SW480 (cell line): ENCODE measurements around the gene ZBTB45.

Source experiments
- DNase-seq: peaks from one replicate; pipeline ENCODE4 v3.0.0-alpha.2; 2016; ENCODE audit warnings: low spot score

The ZBTB45 gene

GRCh38 chr19:58519355-58520256 is at the start of gene ZBTB45:
TSS of gene ZBTB45 (minus strand) at chr19:58519810. CDS start at chr19:58517673, 2,137 bp downstream.
- peak; percentile 99 for DNase-seq

GRCh38 chr19:58568453-58569130 is 49.0 kb upstream of the ZBTB45 start:
- DNase-seq: no peak

- no peak for DNase-seq
Observed at GRCh38 chr19:58566989-58567388, 47.4 kb upstream of the ZBTB45 start.

DNA sequence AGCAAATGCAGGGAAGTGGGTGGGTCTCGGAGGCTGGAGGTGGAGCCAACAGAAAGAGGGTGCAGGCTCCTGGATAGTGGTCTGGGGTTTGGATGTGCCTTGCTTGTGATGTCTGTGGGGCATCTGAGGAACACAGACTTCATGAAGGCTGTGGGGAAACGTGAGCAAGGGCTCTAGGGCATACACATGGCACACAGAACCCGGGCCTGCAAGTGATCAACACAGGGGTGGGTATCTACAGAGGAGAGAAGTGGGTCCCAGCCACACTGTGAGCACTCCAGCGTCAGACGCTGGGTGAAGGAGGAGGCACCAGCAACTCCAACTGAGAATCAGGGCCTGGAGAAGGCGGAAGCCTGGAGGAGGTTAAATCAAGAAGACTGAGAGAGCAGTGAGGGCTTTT is 44.2 kb upstream of the ZBTB45 start:
- DNase-seq: no peak

GRCh38 chr19:58563034-58563573 is 43.5 kb upstream of the ZBTB45 start:
- no peak for DNase-seq

GRCh38 chr19:58562122-58563033 is 42.8 kb upstream of the ZBTB45 start:
- no peak for DNase-seq

DNA sequence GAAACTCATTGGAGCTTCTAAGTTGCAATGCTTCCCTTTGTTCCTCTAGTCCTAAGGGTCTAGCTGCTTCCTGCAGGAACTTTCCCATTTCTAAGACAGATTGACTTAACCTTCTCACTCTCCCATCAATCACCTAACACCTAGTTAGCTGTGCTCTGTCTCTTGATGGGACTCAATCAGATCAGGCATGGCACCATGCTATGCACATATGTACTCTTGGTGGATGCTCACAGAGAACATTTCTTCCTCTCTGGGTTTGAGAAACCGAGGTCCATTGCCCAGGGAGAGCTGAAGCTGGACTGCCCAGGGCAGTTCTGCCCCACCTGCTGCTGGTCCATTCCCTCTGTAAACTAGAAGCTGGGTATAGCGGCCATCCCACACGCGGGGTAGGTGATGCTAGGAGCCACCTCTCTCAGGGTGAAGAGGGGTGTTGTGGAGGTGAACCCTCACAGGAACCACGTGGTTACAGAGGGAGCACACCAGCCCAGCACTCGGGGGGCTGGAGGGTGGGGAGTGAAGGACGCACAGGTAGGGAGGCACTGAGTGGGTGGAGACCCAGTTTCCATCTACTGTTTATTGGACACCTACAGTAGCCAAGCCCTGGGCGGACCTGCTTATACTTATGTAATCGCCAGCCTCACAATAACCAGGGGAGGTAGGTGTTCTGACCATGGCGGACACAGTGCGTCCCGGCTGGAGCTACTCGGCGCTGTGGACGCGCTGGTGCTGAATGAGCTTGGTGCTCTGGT is 41.9 kb upstream of the ZBTB45 start:
- DNase-seq: no peak

GRCh38 chr19:58560921-58561320 is 41.3 kb upstream of the ZBTB45 start:
- no peak for DNase-seq

GRCh38 chr19:58560007-58560887 is 40.6 kb upstream of the ZBTB45 start:
- DNase-seq: no peak

- DNase-seq: peak; percentile 96
Observed at GRCh38 chr19:58559275-58560006, 39.8 kb upstream of the ZBTB45 start.

GRCh38 chr19:58558623-58559274 is 39.1 kb upstream of the ZBTB45 start:
- peak; percentile 99 for DNase-seq

GRCh38 chr19:58558066-58558622 is 38.5 kb upstream of the ZBTB45 start, which contains the start of gene UBE2M:
TSS of gene UBE2M (minus strand) at chr19:58558611. CDS start at chr19:58558381, 230 bp downstream.
- peak; percentile 50 for DNase-seq

DNA sequence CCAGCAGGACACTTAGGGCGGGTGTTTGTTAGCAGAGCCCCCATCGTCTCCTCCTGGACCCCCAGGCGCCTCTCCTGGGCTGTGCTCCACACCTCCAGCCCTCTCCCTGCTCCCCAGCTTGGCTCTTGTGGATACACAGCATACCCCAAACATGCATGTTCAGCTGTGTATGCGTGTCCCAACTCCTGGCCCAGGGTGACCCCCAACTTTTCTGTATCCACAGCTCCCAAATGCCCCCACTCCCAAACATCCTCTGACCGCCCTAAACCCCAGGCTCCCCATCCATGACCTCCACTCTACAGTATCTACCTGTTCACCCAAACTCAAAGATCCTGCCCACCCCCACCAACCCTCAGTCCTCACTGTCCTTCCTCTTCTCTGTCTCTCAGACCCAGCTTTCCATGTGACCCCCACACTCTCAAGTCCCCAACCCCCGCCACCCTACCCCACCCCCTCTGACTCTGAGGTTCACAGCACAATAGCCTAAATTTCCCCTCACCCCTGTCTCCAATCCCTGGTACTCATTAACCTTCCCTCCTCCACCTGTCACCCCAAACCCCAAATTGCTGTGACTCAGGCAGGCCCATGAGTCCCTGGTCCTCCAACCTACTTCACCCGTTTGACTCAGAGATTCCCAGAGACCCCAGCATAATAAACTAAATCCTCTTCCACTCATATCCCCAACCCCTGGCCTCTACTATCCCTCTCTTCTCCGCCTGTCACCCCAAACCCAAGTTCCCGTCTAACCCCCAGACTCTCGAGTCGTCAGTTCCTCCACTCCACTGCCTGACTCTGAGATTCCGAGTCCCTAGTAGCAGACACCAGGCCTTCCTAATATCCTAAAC is 37.8 kb upstream of the ZBTB45 start:
- DNase-seq: no peak

GRCh38 chr19:58556622-58557220 is 37.1 kb upstream of the ZBTB45 start:
- DNase-seq: no peak

- no peak for DNase-seq
Observed at GRCh38 chr19:58555920-58556621, 36.5 kb upstream of the ZBTB45 start.

DNA sequence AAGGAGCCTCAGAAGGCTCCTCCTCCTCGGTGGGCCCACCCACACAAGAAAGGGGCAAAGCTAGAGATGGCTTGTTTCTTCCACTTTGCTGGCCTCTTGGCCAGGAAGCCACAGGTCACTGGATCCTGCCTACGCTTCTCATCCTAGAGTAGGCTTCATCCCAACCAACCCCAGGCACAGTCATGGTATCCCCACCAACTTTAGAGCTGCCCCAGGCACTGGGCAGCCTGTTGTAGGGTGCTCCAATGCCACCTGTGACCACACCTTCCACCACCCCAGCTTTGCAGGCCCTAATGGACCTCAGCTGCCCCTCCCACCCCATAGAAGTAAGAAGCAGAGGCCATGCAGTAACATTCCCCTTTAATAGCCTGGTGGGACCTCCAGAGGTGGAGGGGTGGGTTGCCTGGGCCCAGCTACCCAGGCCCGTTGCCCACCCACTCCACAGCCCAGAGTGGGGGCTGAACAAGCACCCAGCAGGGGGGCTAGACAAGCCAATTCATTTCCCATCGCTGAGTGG is 35.8 kb upstream of the ZBTB45 start:
- no peak for DNase-seq
